HFF-Myc (cell line): ENCODE data around the gene TSPAN4.
A peak's percentile ranks its signal among the peaks of the same experiment; 100 is the strongest.

Experiments
- DNase-seq: peaks from one replicate; pipeline ENCODE4 v3.0.0-alpha.2; 2011; ENCODE audit warnings: low read depth; ENCODE audit errors: extremely low read depth
- H3K4me3 ChIP-seq: replicated peaks from 2 replicates; pipeline ENCODE4 v1.5.1; 2011; ENCODE audit warnings: low read depth, mild to moderate bottlenecking, control low read depth, low read length
- TF ChIP-seq, protein P1 (sequence below): IDR thresholded peaks from 2 replicates; pipeline ENCODE4 v1.5.1; 2012; ENCODE audit warnings: mild to moderate bottlenecking, low read depth, low read length, control low read depth; ENCODE audit errors: missing control alignments

TSPAN4 gene

DNA sequence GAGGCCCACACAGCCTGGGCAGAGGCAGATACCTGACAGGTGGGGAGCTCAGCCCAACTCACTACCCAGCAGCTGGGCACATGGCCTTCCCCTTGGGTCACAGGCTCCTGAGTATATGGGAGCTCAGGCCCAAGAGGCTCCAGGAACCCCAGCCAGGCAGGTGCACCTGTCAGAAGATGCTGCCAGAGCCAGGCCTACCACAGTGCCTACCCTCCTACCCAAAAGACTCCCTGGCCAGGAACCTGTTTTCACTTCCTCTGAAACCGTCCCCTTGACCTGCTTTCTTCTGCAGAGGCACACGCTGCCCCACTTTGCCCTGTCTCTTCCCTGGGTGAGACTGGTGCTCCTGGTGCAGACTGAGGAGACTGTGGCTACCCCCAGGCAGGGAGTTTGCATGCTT lies 65.0 kb downstream of the TSPAN4 start:
- no peak for DNase-seq
- TF ChIP-seq, protein P1, sequence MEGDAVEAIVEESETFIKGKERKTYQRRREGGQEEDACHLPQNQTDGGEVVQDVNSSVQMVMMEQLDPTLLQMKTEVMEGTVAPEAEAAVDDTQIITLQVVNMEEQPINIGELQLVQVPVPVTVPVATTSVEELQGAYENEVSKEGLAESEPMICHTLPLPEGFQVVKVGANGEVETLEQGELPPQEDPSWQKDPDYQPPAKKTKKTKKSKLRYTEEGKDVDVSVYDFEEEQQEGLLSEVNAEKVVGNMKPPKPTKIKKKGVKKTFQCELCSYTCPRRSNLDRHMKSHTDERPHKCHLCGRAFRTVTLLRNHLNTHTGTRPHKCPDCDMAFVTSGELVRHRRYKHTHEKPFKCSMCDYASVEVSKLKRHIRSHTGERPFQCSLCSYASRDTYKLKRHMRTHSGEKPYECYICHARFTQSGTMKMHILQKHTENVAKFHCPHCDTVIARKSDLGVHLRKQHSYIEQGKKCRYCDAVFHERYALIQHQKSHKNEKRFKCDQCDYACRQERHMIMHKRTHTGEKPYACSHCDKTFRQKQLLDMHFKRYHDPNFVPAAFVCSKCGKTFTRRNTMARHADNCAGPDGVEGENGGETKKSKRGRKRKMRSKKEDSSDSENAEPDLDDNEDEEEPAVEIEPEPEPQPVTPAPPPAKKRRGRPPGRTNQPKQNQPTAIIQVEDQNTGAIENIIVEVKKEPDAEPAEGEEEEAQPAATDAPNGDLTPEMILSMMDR = no peak

GRCh38 chr11:908273-908672 lies 65.6 kb downstream of the TSPAN4 start:
- TF ChIP-seq, protein P1 = no peak
- no peak overlapping the region for H3K4me3 ChIP-seq
- DNase-seq = no peak

More for the DNA sequence above, 65.0 kb downstream of the TSPAN4 start:
- no peak overlapping the region for H3K4me3 ChIP-seq

DNA sequence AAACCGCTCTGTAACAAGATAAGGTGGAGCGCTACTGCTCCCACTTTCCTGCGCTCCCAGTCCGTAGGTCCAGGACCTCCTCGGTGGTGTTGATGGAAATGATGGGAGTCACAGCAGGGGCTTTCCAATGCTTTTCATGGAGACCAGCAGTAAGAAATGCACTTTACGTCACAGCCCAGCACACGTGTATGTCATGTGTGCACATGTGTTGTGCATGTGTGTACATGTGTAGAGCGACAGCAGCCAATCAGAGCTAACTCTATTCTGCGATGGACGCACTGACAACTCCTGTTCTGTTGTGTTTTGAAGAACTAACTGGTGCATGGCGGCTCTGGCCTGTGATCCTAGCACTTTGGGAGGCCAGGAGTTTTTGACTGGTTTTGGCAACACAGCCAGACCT lies 66.8 kb downstream of the TSPAN4 start:
- TF ChIP-seq, protein P1 = no peak
- H3K4me3 ChIP-seq = peak overlapping the region; percentile 89
- DNase-seq = no peak

GRCh38 chr11:910044-910588 lies 67.5 kb downstream of the TSPAN4 start:
- DNase-seq = no peak
- H3K4me3 ChIP-seq = peak overlapping the region; percentile 89
- TF ChIP-seq, protein P1 = no peak

- DNase-seq = no peak
- H3K4me3 ChIP-seq = peak within 1 kb of the TSS; percentile 89
- TF ChIP-seq, protein P1 = no peak
These were observed 68.0 kb downstream of the TSPAN4 start, which contains the start of gene CHID1 for GRCh38 chr11:910589-911030. CHID1 (minus strand) TSS chr11:910810; CDS start chr11:904816, 5,994 bp downstream.

DNA sequence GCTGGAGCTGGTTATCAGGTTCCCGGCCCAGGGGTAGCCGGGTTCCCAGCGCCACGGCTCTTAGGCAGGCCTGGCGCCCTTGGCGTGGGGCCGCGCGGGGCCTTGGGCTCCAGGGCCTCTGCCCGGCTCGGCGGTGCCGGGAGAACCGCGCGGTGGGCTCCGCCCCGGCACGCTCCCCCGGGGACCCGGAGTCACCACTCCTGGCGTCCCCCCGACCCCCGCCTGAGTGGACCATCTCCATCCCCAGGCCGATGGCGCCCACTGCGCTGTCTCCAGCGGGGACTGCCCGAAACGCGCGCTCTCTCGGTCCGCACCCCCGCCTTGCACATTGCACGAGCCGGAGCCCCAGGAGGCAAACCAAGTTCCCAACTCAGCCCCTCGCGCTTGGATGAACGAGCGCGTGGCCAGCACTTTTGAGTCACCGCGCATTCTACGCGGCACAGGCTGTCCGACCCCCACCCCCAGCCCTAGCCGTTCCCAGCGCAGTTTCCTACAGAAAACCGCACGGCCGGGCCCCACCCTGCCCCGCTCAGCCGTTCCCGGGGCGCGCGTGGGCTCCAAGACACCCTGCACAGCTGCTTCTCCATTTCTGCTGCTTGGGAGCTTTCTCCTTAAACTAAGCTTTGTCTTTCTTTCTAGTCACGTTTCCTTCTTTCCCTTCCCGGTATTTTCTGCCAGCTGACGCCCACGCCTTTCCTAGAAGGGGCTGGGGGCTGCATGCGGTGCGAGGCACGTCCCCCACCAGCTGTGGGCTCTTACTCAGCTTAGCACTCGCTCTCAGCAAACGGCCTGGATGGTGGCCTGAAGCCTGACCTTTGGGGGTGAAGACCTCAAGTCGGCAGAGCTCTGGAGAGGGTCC lies 68.6 kb downstream of the TSPAN4 start:
- DNase-seq = no peak
- H3K4me3 ChIP-seq = peak overlapping the region; percentile 89
- TF ChIP-seq, protein P1 = no peak
